ENCODE data around the gene ZNF205. TPM values are rescaled to one million over a fixed set of nuclear protein-coding genes. Genes with fewer than 3 reads are reported as not detected.

Gene ZNF205
- total and polyA plus RNA-seq, 2 of the 8 experiments (the other 6 are each of a cell fraction or from before 2014, with no cell fraction given) = 19.1 to 19.9 TPM

DNA sequence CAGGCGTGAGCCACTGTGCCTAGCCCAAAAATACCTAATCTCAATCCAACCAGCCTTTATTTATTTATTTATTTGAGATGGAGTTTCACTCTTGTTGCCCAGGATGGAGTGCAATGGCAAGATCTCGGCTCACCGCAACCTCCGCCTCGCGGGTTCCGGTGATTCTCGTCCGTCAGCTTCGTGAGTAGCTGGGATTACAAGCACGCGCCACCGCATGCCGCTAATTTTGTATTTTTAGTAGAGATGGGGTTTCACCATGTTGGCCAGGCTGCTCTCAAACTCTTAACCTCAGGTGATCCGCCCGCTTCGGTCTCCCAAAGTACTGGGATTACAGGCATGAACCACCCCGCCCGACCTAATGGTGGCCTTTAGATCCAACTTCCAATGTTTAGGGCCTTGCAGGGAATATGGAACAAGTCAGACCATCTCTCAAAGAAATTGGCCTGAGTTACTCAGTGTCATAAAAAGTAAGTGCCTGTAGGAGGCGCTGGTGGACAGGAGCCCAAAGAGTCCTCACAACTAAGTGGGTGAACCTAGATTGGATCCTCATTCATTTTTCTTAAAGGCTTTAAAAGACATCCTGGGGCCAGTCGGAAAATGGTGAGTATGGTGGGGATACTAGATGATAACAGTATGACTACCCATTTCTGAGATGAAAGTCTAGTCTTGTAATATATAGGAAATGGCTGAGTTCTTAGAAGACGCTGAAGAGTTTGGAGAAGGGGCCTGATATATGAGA, 17.9 kb upstream of the ZNF205 start:
- no peak overlapping the region for H3K18ac ChIP-seq (ENCODE audit: extremely low read depth, low read length)
- H2BK120ac ChIP-seq (replicated peaks; ENCODE audit: low read depth, low read length) = no peak overlapping the region
- H3K4me1 ChIP-seq (replicated peaks in 1 of 4; ENCODE audit: control insufficient read depth in 3 of 4, insufficient read depth in 4 of 4, low read length in 3 of 4) = peaks cover 5 to 17% (median 9%) of the 10 kb centered on the region in 4 experiments
- H3K14ac ChIP-seq (ENCODE audit: insufficient read length) = no peak overlapping the region
- peaks cover 11 to 67% of the 10 kb centered on the region in 2 experiments; a peak in 3 of 4 replicates for H3K79me2 ChIP-seq (ENCODE audit: control insufficient read depth in 1 of 2, insufficient read depth in 2 of 2, low read length in 2 of 2)
- H3K36me3 ChIP-seq (ENCODE audit: control insufficient read depth in 2 of 4, insufficient read depth in 4 of 4, low read length in 3 of 4) = peaks cover 21 to 38% (median 28%) of the 10 kb centered on the region in 4 experiments
- peaks cover 3 to 16% of the 10 kb centered on the region in 2 experiments for H4K20me1 ChIP-seq (replicated peaks in 1 of 2; ENCODE audit: control insufficient read depth in 1 of 2, insufficient read depth in 2 of 2, low read length in 2 of 2)
- H2BK5ac ChIP-seq (ENCODE audit: low read depth, low read length) = no peak overlapping the region
- H3K27me3 ChIP-seq (replicated peaks in 1 of 4; ENCODE audit: control insufficient read depth in 3 of 4, extremely low read depth in 1 of 4, insufficient read depth in 3 of 4, low read length in 3 of 4) = no peaks in the 10 kb centered on the region
- H3K56ac ChIP-seq (replicated peaks; ENCODE audit: insufficient read length, low read depth, low read length) = no peak overlapping the region
- 87% methylated on average over 21 of the region's 22 CpGs; no CpG with 5 or more reads in 1 of the 2 experiments for WGBS, 2 experiments (ENCODE audit: extremely low coverage in 1 of 2, insufficient coverage in 1 of 2, insufficient read length in 1 of 2, insufficient replicate concordance in 2 of 2, low coverage in 1 of 2, low lambda C conversion rate in 2 of 2, missing lambda C conversion rate in 1 of 2)
- H3K27ac ChIP-seq (ENCODE audit: low read depth, low read length) = no peak overlapping the region
- H3K4me2 ChIP-seq (ENCODE audit: insufficient read depth in 1 of 2, low read depth in 2 of 2, low read length in 2 of 2) = no peak overlapping the region
- peaks cover 4% of the 10 kb centered on the region for H3K79me1 ChIP-seq (ENCODE audit: low read depth, low read length)
- no peak overlapping the region for H2BK15ac ChIP-seq (ENCODE audit: low read length)
- H4K91ac ChIP-seq (replicated peaks; ENCODE audit: insufficient read length, low read length) = no peak overlapping the region
- H2BK20ac ChIP-seq (ENCODE audit: low read length) = no peak overlapping the region
- H3K9me3 ChIP-seq (ENCODE audit: insufficient read depth in 2 of 2, low read depth in 1 of 2, low read length in 1 of 2) = no peaks in the 10 kb centered on the region
- H2AFZ ChIP-seq (ENCODE audit: low read length) = no peak overlapping the region
- H3K23me2 ChIP-seq (ENCODE audit: low read depth, low read length) = peaks cover 15% of the 10 kb centered on the region
- no peak overlapping the region for H3K4ac ChIP-seq (replicated peaks; ENCODE audit: insufficient read length, low read depth, low read length)
- H3K23ac ChIP-seq (ENCODE audit: insufficient read length) = no peak overlapping the region
- ChIA-PET CTCF (ENCODE audit: partially characterized antibody) (interaction anchor here (0.7 to 36.8 kb wide), 8 partner anchors 16 to 61 kb away, joined by 3 to 619 read pairs (median 6); partner anchors contain the start of genes ZNF205 and ZNF213), POLR2A (ENCODE audit: partially characterized antibody) (interaction anchor here (0.6 to 15.4 kb wide), 10 partner anchors 11 to 85 kb away, joined by 3 to 168 read pairs (median 6); partner anchors contain the start of gene IL32)
- no peak overlapping the region; the same call in 1 of the 2 replicates for H4K8ac ChIP-seq (ENCODE audit: extremely low read depth, insufficient read depth, low read length)
- no peak overlapping the region for H3K4me3 ChIP-seq (ENCODE audit: extremely low read depth in 1 of 4, insufficient read depth in 2 of 4, low read depth in 3 of 4, low read length in 4 of 4)
- DNase-seq (ENCODE audit: low read depth in 1 of 2, low spot score in 2 of 2) = peak in 1 of 2 experiments; percentile 75
- no peak overlapping the region for H4K5ac ChIP-seq (ENCODE audit: insufficient read length, low read depth, low read length)
- no peak overlapping the region for H2AK5ac ChIP-seq (ENCODE audit: low read depth, low read length)
- H3K9ac ChIP-seq (replicated peaks in 1 of 4; ENCODE audit: extremely low read depth in 1 of 4, low read depth in 3 of 4, low read length in 3 of 4) = no peak overlapping the region
- H2BK12ac ChIP-seq (ENCODE audit: low read depth, low read length) = no peak overlapping the region
- peak; percentile 50 for FAIRE-seq
- no peak for TF ChIP-seq CHD2 (IDR thresholded peaks at IDR 0.05; ENCODE audit: low read length)
- TF ChIP-seq, protein P1, sequence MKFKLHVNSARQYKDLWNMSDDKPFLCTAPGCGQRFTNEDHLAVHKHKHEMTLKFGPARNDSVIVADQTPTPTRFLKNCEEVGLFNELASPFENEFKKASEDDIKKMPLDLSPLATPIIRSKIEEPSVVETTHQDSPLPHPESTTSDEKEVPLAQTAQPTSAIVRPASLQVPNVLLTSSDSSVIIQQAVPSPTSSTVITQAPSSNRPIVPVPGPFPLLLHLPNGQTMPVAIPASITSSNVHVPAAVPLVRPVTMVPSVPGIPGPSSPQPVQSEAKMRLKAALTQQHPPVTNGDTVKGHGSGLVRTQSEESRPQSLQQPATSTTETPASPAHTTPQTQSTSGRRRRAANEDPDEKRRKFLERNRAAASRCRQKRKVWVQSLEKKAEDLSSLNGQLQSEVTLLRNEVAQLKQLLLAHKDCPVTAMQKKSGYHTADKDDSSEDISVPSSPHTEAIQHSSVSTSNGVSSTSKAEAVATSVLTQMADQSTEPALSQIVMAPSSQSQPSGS (IDR thresholded peaks at IDR 0.05; ENCODE audit: low read length) = no peak
- TF ChIP-seq, protein P2, sequence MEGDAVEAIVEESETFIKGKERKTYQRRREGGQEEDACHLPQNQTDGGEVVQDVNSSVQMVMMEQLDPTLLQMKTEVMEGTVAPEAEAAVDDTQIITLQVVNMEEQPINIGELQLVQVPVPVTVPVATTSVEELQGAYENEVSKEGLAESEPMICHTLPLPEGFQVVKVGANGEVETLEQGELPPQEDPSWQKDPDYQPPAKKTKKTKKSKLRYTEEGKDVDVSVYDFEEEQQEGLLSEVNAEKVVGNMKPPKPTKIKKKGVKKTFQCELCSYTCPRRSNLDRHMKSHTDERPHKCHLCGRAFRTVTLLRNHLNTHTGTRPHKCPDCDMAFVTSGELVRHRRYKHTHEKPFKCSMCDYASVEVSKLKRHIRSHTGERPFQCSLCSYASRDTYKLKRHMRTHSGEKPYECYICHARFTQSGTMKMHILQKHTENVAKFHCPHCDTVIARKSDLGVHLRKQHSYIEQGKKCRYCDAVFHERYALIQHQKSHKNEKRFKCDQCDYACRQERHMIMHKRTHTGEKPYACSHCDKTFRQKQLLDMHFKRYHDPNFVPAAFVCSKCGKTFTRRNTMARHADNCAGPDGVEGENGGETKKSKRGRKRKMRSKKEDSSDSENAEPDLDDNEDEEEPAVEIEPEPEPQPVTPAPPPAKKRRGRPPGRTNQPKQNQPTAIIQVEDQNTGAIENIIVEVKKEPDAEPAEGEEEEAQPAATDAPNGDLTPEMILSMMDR (IDR thresholded peaks at IDR 0.05; ENCODE audit: control extremely low read depth in 1 of 3, insufficient read depth in 1 of 3, low read depth in 1 of 3, low read length in 3 of 3) = peak; percentile 12 to 80 (median 79)
- TF ChIP-seq RNF2 (IDR thresholded peaks at IDR 0.05; ENCODE audit: borderline replicate concordance, low read depth, low read length, missing control alignments, poor library complexity, severe bottlenecking) = no peak
- no peak for TF ChIP-seq CEBPB (IDR thresholded peaks at IDR 0.05; ENCODE audit: low read depth, low read length)
- TF ChIP-seq SUZ12 (IDR thresholded peaks at IDR 0.05; ENCODE audit: low read length) = no peak

All from H1 (cell line).